GM10266 (cell line): Measurements from ENCODE around the gene OPCML.

Experiments used
- DNase-seq: peaks from one replicate; pipeline ENCODE4 v3.0.0; 2012; ENCODE audit errors: extremely low spot score
- CTCF ChIP-seq: IDR thresholded peaks from 2 replicates; pipeline ENCODE4 v1.5.1; 2012; ENCODE audit warnings: mild to moderate bottlenecking, low read depth; ENCODE audit not compliant: control insufficient read depth, insufficient read depth; ENCODE audit errors: missing control alignments

Gene OPCML

GRCh38 chr11:132681971-132682370, 850.3 kb downstream of the OPCML start:
- no peak for DNase-seq
- TF ChIP-seq CTCF, result no peak

- no peak for TF ChIP-seq CTCF
- DNase-seq, result no peak
Observed at GRCh38 chr11:132680584-132680983, 851.7 kb downstream of the OPCML start.

- TF ChIP-seq CTCF, result no peak
- DNase-seq, result no peak
Observed at GRCh38 chr11:132674151-132674550, 858.1 kb downstream of the OPCML start.

GRCh38 chr11:132671851-132672370, 860.4 kb downstream of the OPCML start:
- TF ChIP-seq CTCF, result no peak
- no peak for DNase-seq

- no peak for DNase-seq
- TF ChIP-seq CTCF, result no peak
Observed at GRCh38 chr11:132670921-132671675, 861.2 kb downstream of the OPCML start.

- no peak for DNase-seq
- TF ChIP-seq CTCF, result no peak
Observed at GRCh38 chr11:132669949-132670348, 862.4 kb downstream of the OPCML start.

GRCh38 chr11:132665205-132665604, 867.1 kb downstream of the OPCML start:
- DNase-seq, result no peak
- TF ChIP-seq CTCF, result no peak
